Prostate gland (tissue), 2 donors: ENCODE results near the gene EXOC3L2. TPM values are rescaled to one million over a fixed set of nuclear protein-coding genes. Genes with fewer than 3 reads are reported as not detected.

ENCODE experiments used
- DNase-seq: peaks from one replicate; pipeline ENCODE4 v3.0.0-alpha.2; 2019; ENCODE audit warnings: low spot score
- H3K27ac ChIP-seq, 2 donors: fragments of 200-600 bp; sonication (generic); 2 replicates each; pipeline ENCODE4 v1.5.1; 2017 to 2019
- H3K27me3 ChIP-seq: fragments of 200-600 bp; sonication (generic); replicated peaks from 2 replicates; pipeline ENCODE4 v1.5.1; 2019; ENCODE audit not compliant: insufficient read depth
- H3K36me3 ChIP-seq, 2 donors: fragments of 200-600 bp; sonication (generic); 1 replicate in 1 of 2; 2 replicates in 1 of 2; pipeline versions ENCODE4 v1.5.1 to v1.8.1; 2017 to 2019
- H3K4me1 ChIP-seq: fragments of 200-600 bp; sonication (generic); replicated peaks from 2 replicates; pipeline ENCODE4 v1.5.1; 2019
- H3K4me3 ChIP-seq, 2 donors: fragments of 200-600 bp; sonication (generic); 2 replicates each; pipeline ENCODE4 v1.5.1; 2017 to 2019
- H3K9me3 ChIP-seq: fragments of 200-600 bp; sonication (generic); 2 replicates; pipeline ENCODE4 v1.5.1; 2017
- POLR2A ChIP-seq: fragments of 450-650 bp; IDR thresholded peaks from one replicate; pipeline ENCODE4 v1.6.1; 2016; ENCODE audit warnings: antibody characterized with exemption, mild to moderate bottlenecking
- POLR2AphosphoS5 ChIP-seq: sonication (generic); formaldehyde crosslinking; IDR thresholded peaks from one replicate; pipeline ENCODE4 v1.6.1; 2017; ENCODE audit warnings: antibody characterized with exemption
- WGBS: methylation state at CpG from one replicate; pipeline ENCODE4 v1.1.5; 2018; 5-methylcytosine and 5-hydroxymethylcytosine counted together
- intact Hi-C: fragments of 100-400 bp; cut with DNase I; formaldehyde crosslinking; loops from one replicate; pipeline ENCODE4 v1.14.2; 2022
- total RNA-seq, 2 donors: library from RNA; depleted of rRNA; stranded (reverse); fragments of >200 nt; gene quantifications; one replicate each; pipeline ENCODE4 v1.1.0, GENCODE V29; 2016
- TF ChIP-seq, protein P1 (sequence below), 4 experiments: fragments of 200-600 bp in 2 of 4; fragments of 450-650 bp in 2 of 4; sonication (generic) in 2 of 4; IDR thresholded peaks; 1 replicate in 3 of 4; 2 replicates in 1 of 4; pipeline ENCODE4 v1.5.1; 2016 to 2019; ENCODE audit warnings: antibody characterized with exemption in 4 of 4, mild to moderate bottlenecking in 2 of 4, moderate library complexity in 2 of 4

Gene EXOC3L2
- total RNA-seq, 2 donors from 2014 or later = 5.8 to 27.0 TPM

- no peak for TF ChIP-seq POLR2A
- TF ChIP-seq, protein P1, sequence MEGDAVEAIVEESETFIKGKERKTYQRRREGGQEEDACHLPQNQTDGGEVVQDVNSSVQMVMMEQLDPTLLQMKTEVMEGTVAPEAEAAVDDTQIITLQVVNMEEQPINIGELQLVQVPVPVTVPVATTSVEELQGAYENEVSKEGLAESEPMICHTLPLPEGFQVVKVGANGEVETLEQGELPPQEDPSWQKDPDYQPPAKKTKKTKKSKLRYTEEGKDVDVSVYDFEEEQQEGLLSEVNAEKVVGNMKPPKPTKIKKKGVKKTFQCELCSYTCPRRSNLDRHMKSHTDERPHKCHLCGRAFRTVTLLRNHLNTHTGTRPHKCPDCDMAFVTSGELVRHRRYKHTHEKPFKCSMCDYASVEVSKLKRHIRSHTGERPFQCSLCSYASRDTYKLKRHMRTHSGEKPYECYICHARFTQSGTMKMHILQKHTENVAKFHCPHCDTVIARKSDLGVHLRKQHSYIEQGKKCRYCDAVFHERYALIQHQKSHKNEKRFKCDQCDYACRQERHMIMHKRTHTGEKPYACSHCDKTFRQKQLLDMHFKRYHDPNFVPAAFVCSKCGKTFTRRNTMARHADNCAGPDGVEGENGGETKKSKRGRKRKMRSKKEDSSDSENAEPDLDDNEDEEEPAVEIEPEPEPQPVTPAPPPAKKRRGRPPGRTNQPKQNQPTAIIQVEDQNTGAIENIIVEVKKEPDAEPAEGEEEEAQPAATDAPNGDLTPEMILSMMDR (IDR thresholded peaks at IDR 0.05) = no peak
- TF ChIP-seq POLR2AphosphoS5 = no peak
- H3K27me3 ChIP-seq = no peaks in the 10 kb centered on the region
- no peaks in the 10 kb centered on the region for H3K4me1 ChIP-seq
- H3K4me3 ChIP-seq = no peak overlapping the region
- no peak for DNase-seq
- intact Hi-C loops = no loop called here
- WGBS = 93% methylated on average over 12 of the region's 12 CpGs
- H3K27ac ChIP-seq = no peak overlapping the region
- no peaks in the 10 kb centered on the region for H3K9me3 ChIP-seq
- H3K36me3 ChIP-seq = no peaks in the 10 kb centered on the region
Measured at GRCh38 chr19:45186509-45187334, 58.5 kb downstream of the EXOC3L2 start.

GRCh38 chr19:45184115-45184514, 61.1 kb downstream of the EXOC3L2 start:
- no peaks in the 10 kb centered on the region for H3K9me3 ChIP-seq
- H3K4me3 ChIP-seq = no peak overlapping the region
- WGBS = 97% methylated on average over 5 of the region's 5 CpGs
- TF ChIP-seq POLR2A = no peak
- no peak for TF ChIP-seq POLR2AphosphoS5
- TF ChIP-seq, protein P1 (IDR thresholded peaks at IDR 0.05) = no peak
- H3K36me3 ChIP-seq = no peaks in the 10 kb centered on the region
- H3K27ac ChIP-seq = no peak overlapping the region
- no peak for DNase-seq
- H3K27me3 ChIP-seq = no peaks in the 10 kb centered on the region
- intact Hi-C loops = no loop called here
- H3K4me1 ChIP-seq = peaks cover 2% of the 10 kb centered on the region

DNA sequence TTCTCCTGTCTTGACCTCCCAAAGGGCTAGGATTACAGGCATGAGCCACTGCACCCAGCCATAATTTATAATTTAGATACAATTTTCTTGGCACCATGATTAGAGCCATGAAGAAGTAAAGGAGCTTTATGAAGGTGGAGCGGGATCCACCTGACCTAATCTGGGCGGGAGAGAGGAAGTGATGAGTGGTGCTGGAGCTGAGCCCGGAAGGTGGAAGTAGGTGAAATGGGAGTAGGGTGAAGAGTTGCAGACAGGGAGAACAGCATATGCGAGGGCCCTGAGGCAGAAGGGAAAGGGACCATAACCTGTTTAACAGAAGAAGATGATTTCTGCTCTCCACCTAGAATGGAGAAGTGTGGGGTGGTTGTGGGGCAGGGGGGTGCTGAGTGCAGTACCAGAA, 62.4 kb downstream of the EXOC3L2 start:
- Histone ChIP-seq H3K4me1 (peaks cover 2% of the 10 kb centered on the region), H3K27me3 (no peaks in the 10 kb centered on the region), H3K27ac (no peak overlapping the region), H3K36me3 (no peaks in the 10 kb centered on the region), H3K9me3 (no peaks in the 10 kb centered on the region), H3K4me3 (no peak overlapping the region)
- WGBS = 77% methylated on average over 4 of the region's 4 CpGs
- TF ChIP-seq POLR2A (no peak), POLR2AphosphoS5 (no peak)
- TF ChIP-seq, protein P1 (IDR thresholded peaks at IDR 0.05) = no peak
- intact Hi-C loops = no loop called here
- no peak for DNase-seq

GRCh38 chr19:45180936-45181335, 64.3 kb downstream of the EXOC3L2 start:
- no peaks in the 10 kb centered on the region for H3K9me3 ChIP-seq
- H3K36me3 ChIP-seq = no peaks in the 10 kb centered on the region
- H3K27me3 ChIP-seq = no peaks in the 10 kb centered on the region
- WGBS = 82% methylated on average over 7 of the region's 7 CpGs
- no peak overlapping the region for H3K4me3 ChIP-seq
- intact Hi-C loops = no loop called here
- peaks cover 2% of the 10 kb centered on the region for H3K4me1 ChIP-seq
- TF ChIP-seq, protein P1 (IDR thresholded peaks at IDR 0.05) = no peak
- no peak for TF ChIP-seq POLR2AphosphoS5
- TF ChIP-seq POLR2A = no peak
- DNase-seq = no peak
- no peak overlapping the region for H3K27ac ChIP-seq

DNA sequence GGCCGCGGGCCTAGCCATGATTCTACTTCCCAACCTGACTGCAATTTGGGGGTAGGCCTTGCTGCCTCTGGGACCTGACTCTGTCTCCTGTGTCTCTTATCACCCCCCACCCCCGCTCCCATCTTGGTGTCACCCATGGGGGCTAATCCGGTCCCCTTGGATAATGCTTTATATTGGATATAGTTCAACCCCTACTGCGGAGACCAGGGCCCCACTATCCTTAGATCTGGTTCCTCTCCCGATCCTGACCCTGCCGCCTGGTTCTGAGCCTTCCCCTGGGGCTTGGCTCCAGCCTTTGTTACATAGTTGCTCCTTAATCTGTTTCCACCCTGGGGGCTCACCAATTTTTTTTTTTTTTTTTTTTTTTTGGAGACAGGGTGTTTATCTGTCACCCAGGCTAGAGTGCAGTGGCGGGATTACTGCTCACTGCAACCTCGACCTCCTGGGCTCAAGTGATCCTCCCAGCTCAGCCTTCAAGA, 65.3 kb downstream of the EXOC3L2 start:
- Histone ChIP-seq H3K36me3 (no peaks in the 10 kb centered on the region), H3K4me1 (peaks cover 2% of the 10 kb centered on the region), H3K27me3 (no peaks in the 10 kb centered on the region), H3K27ac (peak overlapping the region; percentile 77 to 87), H3K9me3 (no peaks in the 10 kb centered on the region), H3K4me3 (peak overlapping the region; percentile 44 to 52)
- no peak for DNase-seq
- WGBS = 58% methylated on average over 9 of the region's 9 CpGs
- intact Hi-C loops = loop anchor here (2.0 kb wide), 1 partner anchor 89 kb away; no protein-coding TSS in a partner anchor
- TF ChIP-seq, protein P1 (IDR thresholded peaks at IDR 0.05) = no peak
- TF ChIP-seq POLR2A (no peak), POLR2AphosphoS5 (no peak)
